ENCODE results near the gene CDC42BPB. TPM values are rescaled to one million over a fixed set of nuclear protein-coding genes. Genes with fewer than 3 reads are reported as not detected.
A peak's percentile ranks its signal among the peaks of the same experiment; 100 is the strongest.

CDC42BPB gene
- total RNA-seq, result 100 to 1,000 TPM in 1 of 9 donors, 10 to 100 TPM in 8; 58.9 to 124 (median 68.9) TPM
- 10 to 100 TPM; 31.1 to 72.4 TPM for polyA plus RNA-seq
- long read RNA-seq, donor 1, partial matches to known transcripts, result 23 of 26 reads
- long read RNA-seq, donor 1, other reads (novel, unspliced or antisense), result 3 of 26 reads
- long read RNA-seq, donor 2, partial matches to known transcripts, result 6 of 8 reads
- long read RNA-seq, donor 2, other reads (novel, unspliced or antisense), result 2 of 8 reads
- long read RNA-seq, donor 3, partial matches to known transcripts, result 30 of 35 reads
- long read RNA-seq, donor 3, other reads (novel, unspliced or antisense), result 5 of 35 reads

DNA sequence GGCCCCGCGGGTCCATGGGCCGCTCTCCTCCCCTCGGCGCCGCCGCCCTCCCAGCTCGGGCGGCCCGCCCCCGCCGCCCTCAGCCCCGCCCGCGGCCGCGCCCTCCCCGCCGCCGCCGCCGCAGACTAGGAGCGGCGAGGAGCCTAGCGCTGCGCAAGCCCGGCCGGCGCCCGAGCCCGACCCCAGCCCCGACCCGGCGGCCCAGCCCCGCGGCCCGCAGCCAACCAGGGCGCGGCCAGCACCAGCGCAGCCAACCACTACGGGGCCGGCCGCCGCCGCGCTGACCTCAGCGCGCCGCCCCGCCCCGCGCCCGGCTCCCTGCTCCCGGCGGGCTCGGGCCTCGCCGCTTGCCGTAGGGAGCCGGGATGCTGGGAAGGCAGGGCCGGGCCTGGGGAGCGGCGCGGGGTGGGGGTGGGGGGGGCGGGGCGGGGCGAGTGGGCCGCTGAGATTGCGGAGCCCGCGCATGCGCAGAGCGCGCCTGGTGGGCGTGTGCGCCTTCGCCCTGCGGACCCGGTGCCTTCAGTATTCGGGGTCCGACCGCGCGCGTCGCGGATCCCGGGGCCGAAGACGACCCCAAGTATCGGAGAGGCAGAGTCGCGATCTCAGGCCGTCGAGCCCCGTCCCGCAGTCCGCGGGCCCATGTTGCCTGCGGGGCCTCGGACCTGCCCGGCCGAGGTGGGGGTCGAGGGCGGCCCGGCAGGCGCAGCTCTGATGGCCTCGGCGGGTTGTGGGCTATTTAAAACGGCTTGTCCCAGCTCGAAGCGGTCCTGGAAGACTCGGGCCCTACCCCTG lies at the start of gene CDC42BPB:
CDC42BPB (minus strand) TSS at position 178 of the 792 bp plus-strand sequence. CDS start 376 bp downstream, outside the sequence.
- TF ChIP-seq POLR2A (IDR thresholded peaks at IDR 0.05), result peak in 1 of 2 donors; percentile 37
- TF ChIP-seq, protein P1, sequence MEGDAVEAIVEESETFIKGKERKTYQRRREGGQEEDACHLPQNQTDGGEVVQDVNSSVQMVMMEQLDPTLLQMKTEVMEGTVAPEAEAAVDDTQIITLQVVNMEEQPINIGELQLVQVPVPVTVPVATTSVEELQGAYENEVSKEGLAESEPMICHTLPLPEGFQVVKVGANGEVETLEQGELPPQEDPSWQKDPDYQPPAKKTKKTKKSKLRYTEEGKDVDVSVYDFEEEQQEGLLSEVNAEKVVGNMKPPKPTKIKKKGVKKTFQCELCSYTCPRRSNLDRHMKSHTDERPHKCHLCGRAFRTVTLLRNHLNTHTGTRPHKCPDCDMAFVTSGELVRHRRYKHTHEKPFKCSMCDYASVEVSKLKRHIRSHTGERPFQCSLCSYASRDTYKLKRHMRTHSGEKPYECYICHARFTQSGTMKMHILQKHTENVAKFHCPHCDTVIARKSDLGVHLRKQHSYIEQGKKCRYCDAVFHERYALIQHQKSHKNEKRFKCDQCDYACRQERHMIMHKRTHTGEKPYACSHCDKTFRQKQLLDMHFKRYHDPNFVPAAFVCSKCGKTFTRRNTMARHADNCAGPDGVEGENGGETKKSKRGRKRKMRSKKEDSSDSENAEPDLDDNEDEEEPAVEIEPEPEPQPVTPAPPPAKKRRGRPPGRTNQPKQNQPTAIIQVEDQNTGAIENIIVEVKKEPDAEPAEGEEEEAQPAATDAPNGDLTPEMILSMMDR (IDR thresholded peaks at IDR 0.05), result no peak
- Histone ChIP-seq H3K27ac (peak within 1 kb of the TSS; percentile 88 to 99 (median 96)), H3K4me3 (peak within 1 kb of the TSS; percentile 88 to 100 (median 97)), H3K27me3 (no peaks in the 10 kb centered on the region), H3K4me1 (peaks cover 6 to 45% (median 35%) of the 10 kb centered on the region in 12 donors), H3K9me3 (no peaks in the 10 kb centered on the region), H3K36me3 (peaks cover 0 to 4% (median 0%) of the 10 kb centered on the region in 9 donors)
- intact Hi-C loops (cut with DNase I), result loop anchor here in 1 of 10 donors (10.0 kb wide), 1 partner anchor 53 kb away; no protein-coding TSS in a partner anchor
- ATAC-seq (peak; percentile 87 to 96 (median 92)), DNase-seq (peak; percentile 91 to 95 (median 93))
- 0 to 1% (median 0%) methylated on average over 1 to 112 of the region's 113 CpGs for WGBS, 4 donors

DNA sequence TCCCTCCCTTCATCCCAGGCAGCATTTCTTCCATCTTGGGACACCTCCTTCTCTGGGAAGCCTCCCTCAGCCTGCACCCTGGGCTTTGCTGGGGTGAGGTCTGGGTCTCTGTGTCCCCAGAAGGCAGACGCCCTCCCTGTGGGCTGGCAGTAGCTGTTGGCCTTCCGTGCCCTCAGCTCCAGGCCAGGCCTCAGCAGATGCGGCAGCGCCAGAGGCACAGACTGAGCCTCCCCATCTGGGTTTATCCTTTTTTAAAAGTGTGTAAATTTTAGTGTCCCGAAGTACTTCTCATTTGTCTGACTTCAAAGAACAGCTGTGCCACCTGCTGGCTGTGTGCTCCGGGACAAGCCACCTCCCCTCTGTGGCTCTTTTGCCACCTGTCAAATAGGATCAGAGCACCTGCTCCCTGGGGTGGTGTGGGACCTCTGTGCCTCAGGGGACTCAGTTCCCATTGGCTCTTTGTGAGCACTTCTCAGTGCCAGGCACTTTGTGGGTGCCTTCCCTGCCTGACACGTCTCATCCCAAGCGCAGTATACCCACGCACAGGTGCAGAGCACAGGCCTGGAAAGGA lies 48.3 kb upstream of the CDC42BPB start:
- Histone ChIP-seq H3K4me1 (peaks cover 0 to 43% (median 32%) of the 10 kb centered on the region in 12 donors), H3K4me3 (no peak overlapping the region), H3K27me3 (peaks cover 17 to 47% (median 40%) of the 10 kb centered on the region in 9 donors), H3K27ac (no peak overlapping the region), H3K9me3 (no peaks in the 10 kb centered on the region), H3K36me3 (no peaks in the 10 kb centered on the region)
- no peak for TF ChIP-seq POLR2A (IDR thresholded peaks at IDR 0.05)
- TF ChIP-seq, protein P1 (IDR thresholded peaks at IDR 0.05), result peak in 1 of 12 donors; percentile 4
- intact Hi-C loops (cut with DNase I), result loop anchor here (1.0 to 10.0 kb wide), 10 partner anchors 35 to 187 kb away; no protein-coding TSS in a partner anchor
- WGBS, 4 donors, result 65 to 81% (median 73%) methylated on average over 7 to 9 of the region's 9 CpGs
- ATAC-seq, result no peak
- no peak for DNase-seq

DNA sequence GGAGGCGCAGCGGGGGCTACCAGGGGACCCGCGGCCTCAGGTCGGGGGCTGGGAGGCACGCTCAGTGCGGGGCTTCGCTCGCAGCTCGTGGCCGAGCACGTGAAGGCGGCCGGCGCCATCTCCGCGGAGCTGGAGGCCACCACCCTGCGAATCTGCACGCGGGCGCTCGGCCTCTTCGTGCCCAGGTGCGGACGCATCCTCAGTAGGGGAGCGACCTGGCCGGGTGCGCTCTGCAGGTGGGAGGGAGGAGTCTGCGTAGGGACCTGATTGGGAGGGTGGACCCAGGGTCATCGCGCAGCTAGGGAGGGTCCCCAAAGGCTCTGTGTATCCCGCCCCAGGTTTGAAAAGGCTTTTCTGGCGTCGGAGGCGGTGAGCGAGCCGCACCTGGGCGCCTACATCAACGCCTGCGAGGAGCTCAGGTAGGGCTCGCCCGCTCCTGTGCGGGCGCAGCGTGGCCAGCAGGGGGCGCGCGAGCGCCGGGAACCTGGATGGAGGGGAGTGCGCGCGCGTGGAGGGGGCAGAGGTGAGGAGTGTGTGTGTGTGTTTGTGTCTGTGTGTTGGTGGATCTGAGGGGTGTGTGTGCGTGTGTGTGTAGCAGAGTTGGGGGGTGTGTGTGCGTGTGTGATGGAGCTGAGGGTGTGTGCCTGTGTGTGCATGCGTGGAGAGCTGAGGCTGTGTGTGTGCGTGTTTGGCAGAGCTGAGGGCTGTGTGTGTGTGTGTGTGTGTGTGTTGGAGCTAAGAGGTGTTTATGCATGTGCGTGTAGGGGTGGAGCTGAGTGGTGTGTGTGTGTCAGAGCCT lies 47.5 kb upstream of the CDC42BPB start:
- DNase-seq, result peak; percentile 64 to 88 (median 68)
- H3K4me1 ChIP-seq, result peaks cover 0 to 35% (median 24%) of the 10 kb centered on the region in 12 donors
- peak in 1 of 2 donors; percentile 17 for TF ChIP-seq POLR2A (IDR thresholded peaks at IDR 0.05)
- TF ChIP-seq, protein P1 (IDR thresholded peaks at IDR 0.05), result peak; percentile 88 to 98 (median 94)
- no peaks in the 10 kb centered on the region for H3K9me3 ChIP-seq
- no peak overlapping the region for H3K4me3 ChIP-seq
- no peak overlapping the region for H3K27ac ChIP-seq
- intact Hi-C loops (cut with DNase I), result loop anchor here (1.0 to 10.0 kb wide), 10 partner anchors 36 to 188 kb away; no protein-coding TSS in a partner anchor
- H3K36me3 ChIP-seq, result no peaks in the 10 kb centered on the region
- peaks cover 17 to 54% (median 43%) of the 10 kb centered on the region in 9 donors for H3K27me3 ChIP-seq
- peak; percentile 69 to 81 (median 76) for ATAC-seq
- 5 to 7% (median 5%) methylated on average over 48 to 59 of the region's 59 CpGs for WGBS, 4 donors
